Stimulated activated CD4-positive, alpha-beta T cell treated with anti-CD3 and anti-CD28 coated beads, Interleukin-15, amount 100 ng/mL, for 24 hours (primary cell): ENCODE results near the gene FH.
A peak's percentile ranks its signal among the peaks of the same experiment; 100 is the strongest.

Experiments used
- DNase-seq: peaks from one replicate; pipeline ENCODE4 v3.0.0-alpha.2; 2020

Gene FH

GRCh38 chr1:241520080-241520465 lies 518 bp upstream of the FH start:
- DNase-seq: no peak

- DNase-seq: peak; percentile 56
These were observed 863 bp downstream of the FH start for GRCh38 chr1:241518476-241519307.

- no peak for DNase-seq
These were observed 6.2 kb downstream of the FH start for GRCh38 chr1:241513378-241513777.

DNA sequence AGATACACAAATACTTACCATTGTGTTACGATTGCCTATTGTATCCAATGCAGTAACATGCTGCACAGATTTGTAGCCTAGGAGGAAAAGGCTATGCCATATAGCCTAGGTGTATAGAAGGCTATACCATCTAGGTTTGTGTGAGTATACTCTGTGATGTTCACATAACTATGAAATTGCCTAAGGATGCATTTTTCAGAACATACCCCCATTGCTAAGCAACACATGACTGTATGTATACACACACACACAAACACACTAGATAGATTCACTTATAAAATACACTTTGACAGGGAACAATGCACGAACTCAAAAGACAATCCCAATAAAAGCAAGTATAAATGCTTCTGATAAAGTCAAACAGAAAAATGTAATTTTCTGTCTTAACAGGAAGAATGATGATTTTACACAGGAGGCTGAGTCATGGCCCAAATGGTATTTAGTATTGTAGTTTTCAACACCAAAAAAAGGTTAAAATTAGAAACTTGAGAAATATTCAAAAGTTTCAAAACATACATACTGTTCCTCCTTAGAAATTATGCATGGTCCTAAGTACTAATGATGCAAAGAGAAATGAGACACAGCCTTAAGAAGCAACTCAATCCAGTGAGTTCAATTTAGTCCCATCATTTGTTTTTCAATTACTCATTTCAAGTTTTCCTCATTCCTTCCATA lies 12.2 kb downstream of the FH start:
- no peak for DNase-seq

DNA sequence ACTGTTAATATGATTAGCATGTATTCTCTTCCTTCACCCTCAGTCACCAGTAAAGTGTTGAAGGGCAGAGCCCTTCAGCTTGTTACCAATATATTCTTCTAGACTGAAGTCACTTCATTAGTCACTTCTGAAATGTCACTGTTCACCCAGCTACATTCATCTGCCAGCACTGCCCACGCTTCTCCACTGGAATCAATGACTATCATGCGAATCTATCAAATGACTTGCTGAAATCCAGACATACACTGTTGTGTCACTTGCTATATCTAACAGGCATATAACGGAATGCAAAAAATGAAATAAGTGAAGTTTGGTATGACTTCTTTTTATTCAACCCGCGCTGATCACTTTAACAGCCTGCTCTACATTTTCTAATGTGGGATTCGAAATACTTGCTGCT lies 16.1 kb downstream of the FH start:
- no peak for DNase-seq

DNA sequence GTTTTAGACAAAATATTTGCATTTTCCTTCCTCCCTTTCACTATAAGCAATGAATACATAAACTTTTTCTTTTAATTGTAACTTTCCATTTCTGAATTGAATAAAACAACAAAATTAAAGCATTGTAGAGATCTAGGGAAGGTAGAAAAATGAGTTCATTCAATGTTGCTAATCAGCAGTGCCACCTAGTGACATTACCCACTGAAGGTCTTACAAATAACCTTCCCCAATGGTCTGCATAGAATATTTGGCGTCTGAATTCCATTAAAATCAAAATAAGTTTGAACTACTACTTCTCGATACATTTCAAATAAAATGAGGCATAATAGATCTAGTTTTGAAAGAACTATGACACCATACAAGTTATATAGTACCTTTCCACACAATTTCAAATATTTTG lies 19.6 kb downstream of the FH start:
- no peak for DNase-seq

DNA sequence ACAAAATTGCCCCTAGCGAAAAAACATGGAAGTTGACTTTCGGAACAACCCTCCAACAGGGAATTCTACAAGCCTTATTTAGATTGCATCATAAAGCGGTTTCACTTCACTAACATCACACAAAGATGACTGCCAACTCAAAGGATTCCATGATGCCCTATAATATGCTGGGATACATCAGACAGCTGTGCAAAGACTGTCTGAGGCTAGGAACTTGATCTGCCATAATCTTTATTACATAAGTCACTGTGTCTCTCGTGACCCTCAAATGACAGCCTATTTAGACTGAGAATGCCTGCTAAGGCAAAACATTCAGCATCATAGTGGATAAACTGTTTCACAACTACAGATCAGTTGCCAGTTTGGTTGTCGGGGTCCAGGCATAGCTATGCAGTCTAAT lies 23.8 kb downstream of the FH start:
- DNase-seq: no peak

DNA sequence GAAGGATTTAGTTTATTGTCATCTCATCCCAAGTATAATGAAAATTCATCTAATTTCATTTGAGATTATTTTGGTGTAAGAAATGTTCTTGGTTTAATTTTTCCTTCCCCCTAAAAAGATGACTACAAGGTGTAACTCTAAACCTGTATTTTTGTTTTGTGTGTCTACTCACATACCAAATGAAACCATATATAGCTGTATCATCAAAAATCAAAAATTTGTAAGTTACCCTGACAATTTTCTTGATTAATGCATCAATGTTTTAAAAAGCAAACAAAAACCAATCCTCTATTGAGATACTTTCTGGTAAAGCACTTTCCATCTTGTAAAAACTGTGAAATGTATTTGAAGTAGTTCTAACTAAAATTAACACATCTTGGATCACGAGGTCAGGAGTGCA lies 30.8 kb downstream of the FH start:
- DNase-seq: no peak

- DNase-seq: no peak
These were observed 34.0 kb downstream of the FH start for GRCh38 chr1:241485554-241485992.

- DNase-seq: no peak
These were observed 34.4 kb downstream of the FH start for GRCh38 chr1:241485145-241485544.

DNA sequence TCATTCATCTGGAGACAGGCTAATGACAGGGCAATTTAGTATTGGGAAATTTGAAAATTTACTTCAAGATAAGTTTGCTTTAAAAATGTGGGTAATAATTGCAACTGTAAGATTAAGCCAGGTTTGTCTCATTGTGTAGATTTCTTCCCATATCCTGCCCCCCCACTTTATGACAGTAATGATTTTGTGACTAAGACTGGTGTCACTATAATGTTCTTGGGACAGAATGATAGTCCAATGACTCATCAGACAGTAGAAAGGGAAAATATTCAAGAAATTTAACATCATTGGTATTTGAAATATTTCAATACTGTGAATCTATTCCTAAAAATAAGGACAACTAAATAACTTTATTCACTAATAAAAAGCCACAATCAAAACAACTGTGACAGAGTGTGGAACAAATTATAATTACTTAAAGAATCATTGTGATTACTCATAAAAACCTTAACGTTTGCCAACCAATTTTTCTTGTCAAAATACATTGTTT lies 36.7 kb downstream of the FH start:
- DNase-seq: no peak

- DNase-seq: no peak
These were observed 40.3 kb downstream of the FH start for GRCh38 chr1:241479294-241479693.

DNA sequence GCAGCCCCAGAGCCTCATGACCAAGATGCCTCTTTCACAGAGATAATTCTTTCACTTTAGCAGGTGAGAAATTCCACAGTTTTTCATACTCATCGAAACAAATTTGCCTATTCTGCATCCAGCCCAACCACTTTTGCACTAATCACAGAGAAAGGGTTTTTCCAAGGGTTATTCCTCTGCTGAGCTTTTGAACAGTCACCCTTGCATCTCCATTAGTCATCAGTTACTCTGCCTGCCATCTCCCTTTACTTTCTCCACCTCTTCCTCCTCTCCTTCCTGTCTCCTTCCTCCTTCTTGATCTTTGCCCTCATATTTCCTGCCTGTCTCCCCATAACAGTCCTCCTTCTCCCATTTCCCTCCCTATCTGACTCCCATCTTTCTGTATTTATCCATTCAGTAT lies 43.9 kb downstream of the FH start:
- no peak for DNase-seq

DNA sequence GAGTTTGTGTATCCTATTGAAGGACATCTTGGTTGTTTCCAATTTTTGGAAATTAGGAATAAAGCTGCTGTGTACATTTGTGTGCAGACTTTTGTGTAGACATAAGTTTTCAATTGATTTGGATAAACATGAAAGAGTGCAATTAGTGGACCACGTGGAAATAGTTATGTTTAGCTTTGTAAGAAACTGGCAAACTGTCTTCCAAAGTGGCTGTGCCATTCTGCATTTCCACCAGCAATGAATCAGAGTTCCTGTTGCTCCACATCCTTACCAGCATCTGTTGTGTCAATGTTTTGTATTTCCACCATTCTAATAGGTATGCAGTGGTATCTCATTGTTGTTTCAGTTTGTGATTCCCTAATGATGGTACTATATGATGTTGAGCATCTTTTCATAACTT lies 46.5 kb downstream of the FH start:
- DNase-seq: no peak

- DNase-seq: no peak
These were observed 48.5 kb downstream of the FH start for GRCh38 chr1:241470908-241471590.

- DNase-seq: no peak
These were observed 49.2 kb downstream of the FH start for GRCh38 chr1:241470361-241470760.

- no peak for DNase-seq
These were observed 53.9 kb downstream of the FH start for GRCh38 chr1:241465673-241466072.

- no peak for DNase-seq
These were observed 54.6 kb downstream of the FH start for GRCh38 chr1:241464985-241465384.

GRCh38 chr1:241462391-241462790 lies 57.2 kb downstream of the FH start:
- no peak for DNase-seq

GRCh38 chr1:241460098-241460873 lies 59.3 kb downstream of the FH start:
- no peak for DNase-seq

- DNase-seq: no peak
These were observed 60.3 kb downstream of the FH start for GRCh38 chr1:241459186-241459802.

DNA sequence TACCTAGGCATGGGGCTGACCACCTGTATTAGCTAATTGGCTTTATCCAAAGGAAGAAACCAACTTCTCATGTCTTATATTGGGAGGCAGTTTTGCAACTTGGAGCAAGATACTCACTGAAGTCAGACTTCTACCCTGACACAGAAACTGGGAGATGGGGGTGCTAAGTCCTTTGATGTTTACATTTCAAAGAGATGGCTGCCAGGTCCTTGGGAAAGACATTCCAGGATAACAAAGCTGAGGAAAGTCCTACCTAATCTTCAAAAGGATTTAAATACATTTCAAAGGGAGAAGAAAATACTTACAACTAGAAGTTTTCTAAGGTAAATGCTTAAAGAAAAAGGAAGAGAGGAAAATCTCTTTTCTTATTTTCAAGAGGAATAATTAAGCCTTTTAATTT lies 62.1 kb downstream of the FH start:
- DNase-seq: no peak

- no peak for DNase-seq
These were observed 62.8 kb downstream of the FH start for GRCh38 chr1:241456743-241457142.
